HCEC 1CT (cell line): ENCODE results near the gene DGKA.
"Not testable (repeated sequence)": the region's sequence is repeated elsewhere in the genome, so short reads cannot be mapped to it uniquely, and the experiment has no call there.

Experiments used
- DNase-seq: peaks from one replicate; pipeline ENCODE4 v3.0.0-alpha.2; 2017

The DGKA gene

GRCh38 chr12:55999999-56000540 is 69.1 kb downstream of the DGKA start:
- DNase-seq: not testable (repeated sequence)

DNA sequence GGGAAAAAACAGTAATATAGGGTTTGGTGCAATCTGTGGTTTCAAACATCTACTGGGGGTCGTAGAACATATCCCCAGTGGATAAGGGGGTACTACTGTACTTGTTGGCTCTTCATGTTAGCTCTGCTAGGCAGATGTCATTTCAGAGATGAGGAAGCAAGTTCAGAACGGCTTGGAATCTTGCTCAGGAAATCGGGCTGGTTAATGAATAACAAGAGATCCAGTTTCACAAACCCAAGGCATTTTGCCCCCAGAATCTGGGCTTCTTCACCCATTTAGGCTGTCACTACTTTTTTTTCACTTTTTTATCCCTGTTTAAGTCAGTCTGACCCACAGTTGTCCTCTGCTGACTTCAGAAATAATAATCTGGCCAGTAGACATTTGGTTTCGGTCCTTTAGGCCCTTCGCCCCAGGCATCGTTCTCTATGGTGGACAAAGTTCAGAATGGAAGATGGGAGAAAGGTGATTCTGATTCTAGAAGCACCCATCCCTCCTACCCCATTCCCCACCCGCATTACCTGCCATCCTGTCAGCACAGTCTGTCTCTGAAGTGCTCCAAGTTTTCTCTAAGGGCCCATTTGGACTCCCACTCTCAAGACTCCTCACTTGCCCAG is 70.6 kb downstream of the DGKA start:
- no peak for DNase-seq

GRCh38 chr12:56003376-56003775 is 72.4 kb downstream of the DGKA start:
- not testable (repeated sequence) for DNase-seq
